ENCODE data around the gene RSRC2.
"Not testable (repeated sequence)": the region's sequence is repeated elsewhere in the genome, so short reads cannot be mapped to it uniquely, and the experiment has no call there.

RSRC2 gene, protein sequence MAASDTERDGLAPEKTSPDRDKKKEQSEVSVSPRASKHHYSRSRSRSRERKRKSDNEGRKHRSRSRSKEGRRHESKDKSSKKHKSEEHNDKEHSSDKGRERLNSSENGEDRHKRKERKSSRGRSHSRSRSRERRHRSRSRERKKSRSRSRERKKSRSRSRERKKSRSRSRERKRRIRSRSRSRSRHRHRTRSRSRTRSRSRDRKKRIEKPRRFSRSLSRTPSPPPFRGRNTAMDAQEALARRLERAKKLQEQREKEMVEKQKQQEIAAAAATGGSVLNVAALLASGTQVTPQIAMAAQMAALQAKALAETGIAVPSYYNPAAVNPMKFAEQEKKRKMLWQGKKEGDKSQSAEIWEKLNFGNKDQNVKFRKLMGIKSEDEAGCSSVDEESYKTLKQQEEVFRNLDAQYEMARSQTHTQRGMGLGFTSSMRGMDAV

DNA sequence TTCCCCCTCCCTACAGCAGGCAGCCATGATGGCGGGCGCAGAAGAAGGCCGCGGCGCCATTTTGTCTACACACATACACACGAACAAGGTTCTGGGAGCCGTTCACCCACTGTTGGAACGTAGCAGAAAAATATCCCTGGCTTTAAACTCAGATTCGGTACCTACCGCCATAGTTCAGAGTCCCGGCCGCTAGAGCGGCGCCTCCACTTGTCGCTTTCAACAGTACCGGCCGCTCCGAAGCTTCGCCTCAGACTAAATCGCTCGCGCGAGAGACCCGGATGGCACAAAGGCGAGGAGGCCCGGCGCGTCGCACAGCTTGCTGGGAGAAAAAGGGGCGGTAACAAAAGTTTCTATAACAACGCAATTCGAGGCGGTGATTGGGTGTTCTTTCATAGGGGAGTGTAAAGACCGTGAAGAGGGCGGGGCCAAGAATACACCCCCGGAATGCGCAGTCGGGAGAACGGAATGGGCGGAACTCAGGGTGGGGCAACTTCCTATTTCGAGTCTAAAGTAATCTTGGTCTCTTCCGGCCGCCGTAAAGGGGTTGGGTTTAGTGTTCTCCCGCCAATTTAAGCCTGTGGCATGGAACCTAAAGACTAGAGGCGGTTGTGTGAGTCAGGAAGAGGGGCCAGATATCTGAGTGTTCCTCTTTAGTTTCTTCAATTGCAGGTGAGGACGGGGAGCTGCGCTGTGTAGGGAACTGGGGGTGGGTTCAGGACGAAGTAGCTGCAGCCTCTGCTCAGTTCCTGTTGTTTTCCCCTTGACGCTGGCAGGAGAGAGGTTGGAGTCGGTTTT is at the start of gene RSRC2, which contains the start of gene KNTC1:
Gene RSRC2, minus strand, starts transcription at position 254 of the 795 bp plus-strand sequence. Its CDS starts 83 bp downstream, at position 171.
Gene KNTC1, plus strand, starts transcription at position 567 of the 795 bp plus-strand sequence. CDS start 2,815 bp downstream, outside the sequence.
- peak; percentile 99 to 100 for DNase-seq

DNA sequence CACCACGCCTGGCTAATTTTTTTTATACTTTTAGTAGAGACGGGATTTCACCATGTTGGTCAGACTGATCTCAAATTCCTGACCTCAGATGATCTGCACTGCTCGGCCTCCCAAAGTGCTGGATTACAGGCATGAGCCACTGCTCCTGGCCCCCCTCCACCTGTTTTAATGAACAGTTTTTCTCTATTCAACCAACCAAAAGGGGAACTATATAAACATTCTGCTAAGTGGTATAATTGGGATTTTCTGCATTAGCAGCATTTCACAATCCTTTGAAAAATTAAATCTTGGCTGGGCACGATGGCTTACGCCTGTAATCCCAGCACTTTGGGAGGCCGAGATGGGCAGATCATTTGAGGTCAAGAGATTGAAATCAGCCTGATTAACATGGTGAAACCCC is 45.1 kb upstream of the RSRC2 start:
- no peak for DNase-seq

DNA sequence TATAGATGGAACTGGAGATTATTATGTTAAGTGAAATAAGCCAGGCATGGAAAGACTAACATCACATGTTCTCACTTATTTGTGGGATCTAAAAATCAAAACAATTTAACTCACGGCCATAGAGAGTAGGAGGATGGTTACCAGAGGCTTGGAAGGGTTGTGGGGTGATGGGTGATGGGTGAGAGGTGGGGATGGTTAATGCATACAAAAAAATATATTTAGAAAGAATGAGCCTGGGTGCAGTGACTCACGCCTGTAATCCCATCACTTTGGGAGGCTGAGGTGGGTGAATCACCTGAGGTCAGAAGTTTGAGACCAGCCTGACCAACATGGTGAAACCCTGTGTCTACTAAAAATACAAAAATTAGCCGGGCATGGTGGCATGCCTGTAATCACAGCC is 43.3 kb upstream of the RSRC2 start:
- not testable (repeated sequence) for DNase-seq

DNA sequence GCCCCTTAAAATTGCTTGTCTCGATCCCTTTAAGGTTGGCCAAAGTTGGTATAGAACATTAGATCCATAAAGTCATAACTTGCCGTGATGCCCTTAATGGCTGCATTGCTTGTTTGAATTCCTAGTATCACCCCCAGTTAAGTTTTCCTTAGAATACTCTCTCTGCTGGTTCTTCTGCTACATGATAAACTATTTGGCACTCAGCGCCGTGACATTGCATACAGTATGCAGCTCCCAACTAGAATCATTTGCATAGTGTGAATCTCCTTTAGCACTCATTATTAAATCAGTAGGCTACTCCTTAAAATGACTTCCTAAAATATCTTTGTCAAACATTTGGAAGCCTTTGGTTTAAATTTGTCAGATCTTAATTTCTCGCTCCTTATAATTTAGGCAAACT is 42.6 kb upstream of the RSRC2 start:
- DNase-seq: no peak

DNA sequence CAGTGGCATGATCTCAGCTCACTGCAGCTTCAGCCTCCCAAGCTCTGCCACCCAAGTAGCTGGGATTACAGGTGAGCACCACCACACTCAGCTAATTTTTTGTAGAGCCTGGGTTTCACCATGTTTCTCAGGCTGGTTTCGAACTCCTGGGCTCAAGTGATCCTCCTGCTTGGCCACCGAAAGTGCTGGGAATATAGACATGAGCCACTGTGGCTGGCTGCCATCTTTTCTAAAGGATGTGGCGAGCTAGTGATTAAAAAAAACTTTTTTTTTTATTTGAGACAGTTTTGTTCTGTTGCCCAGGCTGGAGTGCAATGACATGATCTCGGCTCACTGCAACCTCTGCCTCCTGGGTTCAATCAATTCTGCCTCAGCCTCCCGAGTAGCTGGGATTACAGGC is 40.1 kb upstream of the RSRC2 start:
- DNase-seq: not testable (repeated sequence)

DNA sequence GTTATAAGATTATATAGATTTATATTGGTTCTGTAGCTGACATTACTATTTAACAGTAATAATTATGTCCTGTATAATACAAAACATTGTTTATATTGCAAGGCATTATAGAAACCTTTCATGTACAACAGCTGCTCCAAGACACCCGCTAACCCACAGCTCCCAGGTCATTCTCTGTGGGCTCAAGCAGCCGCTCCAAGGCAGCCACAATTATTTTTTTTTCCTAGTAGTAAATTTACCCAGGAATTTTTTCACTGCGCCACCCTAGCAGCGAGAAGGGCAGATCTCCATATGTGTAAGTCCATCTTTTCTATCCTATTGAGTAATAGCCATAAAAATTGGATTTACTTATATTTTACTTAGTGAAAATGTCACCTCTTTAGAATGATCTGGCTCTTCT is 36.6 kb upstream of the RSRC2 start:
- no peak for DNase-seq

DNA sequence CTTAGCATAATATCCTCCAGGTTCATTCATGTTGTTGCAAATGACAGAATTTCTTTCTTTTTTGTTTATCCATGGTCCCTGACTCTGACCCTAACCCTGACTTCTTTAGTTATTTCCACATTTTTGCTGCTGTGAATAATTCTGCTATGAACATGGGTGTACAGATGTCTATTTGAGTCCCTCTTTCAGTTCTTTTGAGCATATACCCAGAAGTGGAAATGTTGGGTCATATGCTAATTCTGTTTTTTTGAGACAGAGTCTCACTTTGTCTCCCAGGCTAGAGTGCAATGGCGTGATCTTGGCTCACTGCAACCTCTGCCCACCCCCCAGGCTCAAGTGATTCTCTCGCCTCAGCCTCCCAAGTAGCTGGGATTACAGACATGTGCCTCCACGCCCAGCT is 33.4 kb upstream of the RSRC2 start:
- no peak for DNase-seq

DNA sequence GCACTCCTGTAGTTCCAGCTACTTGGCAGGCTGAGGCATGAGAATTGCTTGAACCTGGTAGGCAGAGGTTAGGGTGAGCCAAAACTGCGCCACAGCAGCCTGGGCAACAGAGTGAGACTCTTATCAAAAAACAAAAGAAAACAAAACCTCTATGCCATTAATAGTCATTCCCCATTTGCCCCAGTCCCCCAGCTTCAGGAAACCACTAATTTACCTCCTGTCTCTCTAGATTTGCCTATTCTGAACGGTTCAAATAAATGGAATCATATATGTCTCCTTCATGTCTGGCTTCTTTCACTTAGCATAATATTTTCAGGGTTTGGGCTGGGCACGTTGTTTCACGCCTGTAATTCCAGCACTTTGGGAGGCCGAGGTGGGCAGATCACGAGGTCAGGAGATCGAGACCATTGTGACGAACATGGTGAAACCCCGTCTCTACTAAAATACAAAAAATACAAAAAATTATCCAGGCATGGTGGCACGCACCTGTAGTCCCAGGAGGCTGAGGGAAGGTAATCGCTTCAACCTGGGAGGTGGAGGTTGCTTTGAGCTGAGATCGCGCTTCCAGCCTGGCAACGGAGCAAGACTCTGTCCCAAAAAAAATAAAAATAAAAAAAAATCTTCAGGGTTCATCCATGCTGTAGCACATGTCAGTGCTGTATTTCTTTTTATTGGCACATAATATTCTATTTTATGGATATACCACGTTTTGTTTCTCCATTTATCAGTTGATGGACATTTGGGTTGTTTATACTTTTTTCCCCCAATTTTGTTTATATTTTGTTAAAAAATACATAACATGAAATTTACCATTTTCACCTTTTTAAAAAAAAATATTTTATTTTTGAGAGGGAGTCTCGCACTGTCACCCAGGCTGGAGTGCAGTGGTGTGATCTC is 32.3 kb upstream of the RSRC2 start:
- DNase-seq: no peak

DNA sequence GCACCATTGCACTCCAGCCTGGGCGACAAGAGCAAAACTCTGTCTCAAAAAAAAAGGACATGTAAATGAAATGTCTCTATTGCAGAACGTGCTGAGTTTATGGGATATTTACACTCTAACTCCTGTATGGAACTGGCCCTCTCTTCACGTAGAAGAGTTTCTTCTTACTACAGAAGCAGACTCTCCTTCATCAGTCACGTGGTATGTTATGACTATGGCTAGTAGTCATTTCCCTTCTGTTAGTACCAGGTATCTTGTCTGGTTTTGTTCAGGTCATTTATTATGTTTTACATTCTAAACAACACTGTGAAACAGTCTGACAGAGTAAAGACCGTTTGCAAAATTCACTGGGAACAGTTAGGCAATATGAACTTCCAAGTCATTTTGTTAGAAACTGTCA is 20.6 kb upstream of the RSRC2 start:
- no peak for DNase-seq

DNA sequence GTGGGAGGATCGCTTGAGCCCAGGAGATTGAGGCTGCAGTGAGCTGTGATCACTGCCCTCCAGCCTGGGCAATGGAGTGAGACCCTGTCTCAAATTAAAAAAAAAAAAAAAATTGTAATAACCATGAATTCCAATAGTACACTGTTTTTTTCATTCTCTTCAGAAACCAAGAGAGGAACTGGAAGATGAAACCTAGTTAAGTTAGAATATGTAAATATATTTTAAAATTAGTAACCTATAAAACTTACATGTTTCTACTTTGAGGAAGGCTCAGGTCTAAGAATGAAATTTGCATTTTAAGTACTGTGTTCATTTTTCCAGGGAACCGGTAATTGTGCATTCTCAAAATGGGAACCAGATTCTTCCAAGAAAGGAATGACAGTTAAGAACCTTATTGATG is 19.1 kb upstream of the RSRC2 start:
- DNase-seq: no peak

DNA sequence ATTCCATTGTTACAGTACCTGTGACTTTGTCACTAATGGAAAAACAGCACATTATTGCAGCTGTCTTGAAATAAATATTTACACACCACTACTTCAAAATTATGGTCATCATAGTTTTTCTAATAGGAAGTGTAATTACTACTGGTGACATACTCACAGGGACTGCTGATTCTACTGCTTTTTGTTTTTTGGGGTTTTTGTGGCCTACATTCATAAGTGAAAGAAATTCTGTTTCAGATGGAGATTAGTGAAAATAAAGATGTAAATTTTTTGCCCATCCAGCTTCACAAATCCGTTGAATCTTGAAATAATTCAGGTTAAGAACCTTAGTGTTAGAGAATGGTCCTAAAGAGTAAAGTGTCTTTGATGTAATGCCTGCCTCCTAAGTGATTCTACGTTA is 17.8 kb upstream of the RSRC2 start:
- DNase-seq: no peak

DNA sequence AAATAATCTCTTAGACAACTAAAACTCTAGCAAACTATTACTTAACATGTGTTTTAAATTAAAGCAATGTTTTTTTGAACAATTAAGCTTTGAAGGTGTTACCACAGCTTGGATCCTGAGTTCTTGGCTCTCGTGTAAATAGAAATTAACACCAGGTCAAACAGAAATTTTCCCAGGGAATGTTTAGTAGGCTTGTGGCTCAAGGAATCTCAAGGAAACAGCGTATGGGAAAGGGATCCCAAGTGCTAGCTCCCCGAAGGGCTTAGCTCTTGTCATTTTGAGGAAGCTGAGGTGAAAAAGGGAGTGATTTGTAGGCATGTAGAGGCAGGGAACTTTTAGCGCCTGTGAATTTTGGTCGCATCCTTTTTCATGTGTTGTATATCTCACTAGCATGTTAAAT is 11.8 kb upstream of the RSRC2 start:
- no peak for DNase-seq

DNA sequence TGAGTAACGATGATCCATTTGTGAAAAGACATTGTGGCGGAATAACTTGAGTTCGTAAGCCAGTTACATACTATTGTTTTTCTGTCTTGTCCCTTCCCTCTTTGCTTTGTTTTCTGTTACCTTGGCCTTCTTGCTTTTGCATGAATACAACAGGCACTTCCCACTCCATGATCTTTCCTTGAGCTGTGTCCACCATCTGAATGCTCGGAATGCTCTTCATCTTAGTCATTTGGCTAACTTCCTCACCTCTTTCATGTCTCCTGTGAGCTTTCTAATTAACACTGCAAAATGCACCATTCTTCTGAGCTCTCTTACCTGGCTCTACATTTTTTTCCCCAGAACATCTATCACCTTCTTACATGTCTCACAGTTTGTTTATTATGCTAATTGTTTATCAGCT is 10.3 kb upstream of the RSRC2 start:
- DNase-seq: no peak

DNA sequence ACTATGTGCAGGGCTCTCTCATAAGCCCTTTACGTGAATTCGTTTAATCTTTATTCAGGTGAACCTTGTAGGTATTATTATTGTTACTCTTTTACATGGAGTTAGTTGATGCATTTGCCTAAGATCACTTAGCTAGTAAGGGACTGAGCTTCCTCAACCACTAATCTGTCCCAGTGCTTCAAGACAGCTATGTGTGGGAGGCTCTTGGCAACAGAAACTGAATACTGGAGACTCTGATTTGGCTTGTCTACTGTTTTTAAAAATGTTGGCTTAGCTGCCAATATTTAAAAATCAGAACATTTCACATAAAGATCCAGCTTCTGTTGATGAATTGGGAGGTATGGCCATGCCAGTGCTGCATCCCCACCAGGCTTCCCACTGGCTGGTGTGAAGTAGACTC is 7.1 kb upstream of the RSRC2 start:
- DNase-seq: no peak

DNA sequence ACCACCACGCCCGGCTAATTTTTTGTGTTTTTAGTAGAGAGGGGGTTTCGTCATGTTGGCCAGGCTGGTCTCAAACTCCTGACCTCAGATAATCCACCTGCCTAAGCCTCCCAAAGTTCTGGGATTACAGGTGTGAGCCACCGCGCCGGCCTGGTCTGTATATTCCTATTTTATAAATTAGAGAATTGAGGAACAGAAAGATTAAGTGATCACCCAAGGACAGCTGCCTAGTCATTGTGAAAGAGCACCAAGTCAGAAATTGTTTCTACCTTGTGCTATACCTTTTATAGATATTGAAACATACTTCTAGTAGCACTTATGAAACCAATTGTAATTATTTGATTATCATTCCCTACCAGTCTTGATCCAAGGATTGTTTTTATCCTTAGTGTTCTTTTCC is 2.3 kb upstream of the RSRC2 start:
- DNase-seq: no peak

DNA sequence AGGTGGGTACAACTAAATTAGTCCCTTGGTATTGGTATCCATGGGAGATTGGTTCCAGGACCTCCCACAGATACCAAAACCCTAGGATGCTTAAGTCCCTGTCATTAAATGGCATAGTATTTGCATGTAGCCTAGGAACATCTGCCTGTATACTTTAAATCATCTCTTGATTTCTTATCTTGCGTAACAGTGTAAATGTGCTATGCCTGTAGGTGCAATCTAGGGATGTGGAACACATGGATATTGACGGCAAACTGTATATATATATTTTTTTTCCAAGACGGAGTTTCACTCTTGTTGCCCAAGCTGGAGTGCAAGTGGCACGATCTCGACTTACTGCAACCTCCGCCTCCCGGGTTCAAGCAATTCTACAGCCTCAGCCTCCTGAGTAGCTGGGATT is 1.8 kb upstream of the RSRC2 start:
- DNase-seq: no peak

DNA sequence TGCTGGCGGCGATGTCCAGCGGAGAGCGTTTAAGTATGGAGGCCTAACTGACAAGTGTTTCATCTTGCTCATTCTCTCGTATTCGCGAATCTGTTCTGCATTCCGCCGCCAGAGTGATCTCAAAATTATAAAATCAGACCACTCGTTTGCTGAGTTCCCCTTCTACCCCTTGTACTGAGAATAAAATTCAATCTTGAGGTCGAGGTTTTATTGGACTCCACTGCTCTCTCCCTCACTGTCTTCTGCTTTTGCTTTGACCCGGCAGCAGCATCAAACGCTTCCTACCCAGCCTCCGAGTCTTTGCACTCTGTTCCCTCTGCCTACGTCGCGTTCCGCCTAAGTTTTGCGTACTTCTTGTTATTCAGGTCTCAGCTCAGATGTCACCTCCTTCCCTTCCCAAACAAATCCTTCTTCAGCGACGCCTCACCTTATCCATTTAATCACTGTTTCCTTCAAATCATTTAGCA is 775 bp upstream of the RSRC2 start:
- DNase-seq: no peak

DNA sequence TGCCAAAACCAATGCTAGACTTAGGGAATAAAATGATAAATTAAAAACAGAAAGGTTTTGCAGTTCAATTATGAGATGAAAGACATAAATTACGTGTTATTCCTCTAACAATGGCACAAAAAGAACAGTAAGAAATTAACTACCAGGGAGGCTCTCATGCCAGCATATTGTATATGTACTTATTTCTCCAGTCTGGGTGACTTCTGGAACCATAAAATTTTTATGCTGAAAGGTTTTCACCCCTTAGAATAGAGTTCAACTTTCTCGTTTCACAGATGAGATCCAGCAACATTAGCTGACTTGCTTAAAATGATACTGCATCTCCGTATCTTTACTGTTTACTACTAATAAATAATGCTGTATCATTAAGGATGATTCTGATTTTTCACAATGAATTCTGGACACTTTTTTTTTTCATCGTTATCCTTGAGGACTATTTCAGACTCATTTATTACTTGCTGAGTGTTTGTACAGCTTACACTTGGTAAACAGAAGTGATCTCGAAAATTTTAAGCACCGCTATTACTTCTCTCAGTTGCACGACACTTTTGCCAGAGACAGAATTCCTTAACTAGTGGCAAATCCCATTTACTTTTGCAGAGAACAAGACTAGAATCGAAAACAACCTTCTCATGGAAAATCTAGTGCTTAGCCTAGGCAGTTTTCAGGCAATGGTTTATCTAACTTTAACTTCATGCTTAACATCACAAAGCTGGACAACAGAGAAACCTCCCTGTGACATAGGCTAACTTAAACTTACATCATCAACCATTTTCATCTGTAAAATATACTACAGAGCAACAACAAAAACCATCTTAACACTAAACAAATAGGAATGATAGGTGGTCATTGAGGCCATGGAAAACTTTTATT is 2.7 kb downstream of the RSRC2 start:
- DNase-seq: no peak

DNA sequence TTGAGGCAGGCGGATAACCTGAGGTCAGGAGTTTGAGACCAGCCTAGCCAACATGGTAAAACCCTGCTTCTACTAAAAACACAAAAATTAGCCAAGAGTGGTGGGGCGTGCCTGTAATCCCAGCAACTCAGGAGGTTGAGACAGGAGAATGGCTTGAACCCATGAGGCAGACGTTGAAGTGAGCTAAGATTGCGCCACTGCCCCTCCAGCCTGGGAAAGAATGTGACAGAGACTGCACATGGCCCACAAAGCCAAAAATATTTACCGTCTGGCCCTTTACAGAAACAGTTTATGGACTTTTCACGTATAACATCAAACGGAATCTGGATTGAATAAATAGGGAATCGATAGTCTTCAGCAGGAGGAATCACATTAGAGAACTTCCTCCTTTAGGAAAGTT is 3.5 kb downstream of the RSRC2 start:
- no peak for DNase-seq

DNA sequence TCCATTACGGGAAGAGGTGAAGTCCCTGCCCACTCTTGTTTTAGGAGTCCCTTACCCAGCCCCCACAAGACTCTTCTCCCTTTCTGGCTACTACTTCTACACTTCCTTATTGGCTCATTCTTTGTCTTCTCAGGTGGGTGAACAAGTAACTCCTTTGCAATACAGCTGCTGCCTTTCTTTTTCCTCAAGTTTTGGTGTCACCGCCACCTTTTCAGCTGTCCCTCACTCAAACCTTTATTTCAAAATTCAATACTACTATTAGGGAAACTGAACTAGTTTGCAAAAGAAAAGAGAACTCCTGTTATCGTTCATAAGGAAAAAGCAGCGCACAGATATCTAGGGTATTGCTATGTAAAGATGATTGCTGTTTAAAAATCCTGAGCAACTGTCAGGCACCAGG is 6.1 kb downstream of the RSRC2 start:
- no peak for DNase-seq

DNA sequence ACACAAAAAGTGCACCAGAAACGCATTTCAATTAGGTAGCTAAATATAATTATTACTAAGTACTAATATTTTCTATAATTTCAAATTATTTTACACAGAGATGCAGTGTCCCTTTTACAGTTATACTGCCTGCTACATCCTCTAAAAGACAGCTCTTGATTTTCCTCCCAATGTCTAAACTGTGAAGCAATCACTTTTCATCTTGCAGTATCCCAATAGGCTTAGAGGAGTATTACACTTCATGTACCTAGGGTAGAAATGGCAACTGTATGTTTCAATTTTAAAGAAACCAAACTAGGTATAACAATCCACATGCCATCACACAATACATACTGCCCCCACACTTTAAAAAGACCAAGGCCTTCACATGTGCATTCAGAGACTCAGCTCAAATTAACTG is 7.3 kb downstream of the RSRC2 start:
- DNase-seq: no peak

DNA sequence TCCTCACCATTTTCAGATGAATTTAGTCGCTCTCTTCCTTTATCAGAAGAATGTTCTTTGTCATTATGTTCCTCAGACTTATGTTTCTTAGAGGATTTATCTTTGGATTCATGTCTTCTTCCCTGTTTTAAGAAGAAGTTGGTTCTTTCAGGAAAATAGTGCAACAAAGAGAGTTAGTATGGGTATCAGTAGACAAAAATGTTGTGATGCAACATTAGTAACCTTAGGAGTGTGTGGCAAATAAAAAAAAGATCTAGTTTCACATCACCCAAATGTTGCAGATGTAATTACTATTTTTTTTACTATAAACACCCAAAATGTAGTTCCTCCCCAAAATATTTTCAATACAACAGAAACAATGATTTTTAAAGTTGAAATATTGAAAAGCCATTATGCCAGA is 7.8 kb downstream of the RSRC2 start:
- DNase-seq: no peak

Data from NCI-H187 (cell line).